H1 (cell line): ENCODE data around the gene EDDM3A. TPM values are rescaled to one million over a fixed set of nuclear protein-coding genes. Genes with fewer than 3 reads are reported as not detected.

Source experiments
- BRCA1 ChIP-seq: IDR thresholded peaks from 2 replicates; pipeline ENCODE4 v1.6.1; 2012; ENCODE audit warnings: low read depth, low read length, improper control_type of control experiment
- CBX8 ChIP-seq: fragments of 300-800, 300-1000 bp; sonication (generic); IDR thresholded peaks from 2 replicates; pipeline ENCODE4 v1.7.1; 2016; ENCODE audit warnings: low read depth, low read length, borderline replicate concordance
- CTBP2 ChIP-seq: IDR thresholded peaks from 2 replicates; pipeline ENCODE4 v1.7.0; 2011; ENCODE audit warnings: borderline replicate concordance, mild to moderate bottlenecking, moderate library complexity, mixed read lengths, low read length; ENCODE audit not compliant: insufficient read depth, insufficient read length
- NANOG ChIP-seq: IDR thresholded peaks from 2 replicates; pipeline ENCODE4 v1.6.1; 2011; ENCODE audit warnings: low read length, low read depth, mild to moderate bottlenecking, inconsistent platforms; ENCODE audit not compliant: insufficient read depth, poor library complexity, severe bottlenecking
- POLR2AphosphoS5 ChIP-seq: IDR thresholded peaks from 2 replicates; pipeline ENCODE4 v1.6.1; 2011; ENCODE audit warnings: low read depth, low read length
- SIX5 ChIP-seq: IDR thresholded peaks from 2 replicates; pipeline ENCODE4 v1.6.1; 2011; ENCODE audit warnings: mild to moderate bottlenecking, low read depth, low read length
- TBP ChIP-seq: IDR thresholded peaks from 2 replicates; pipeline ENCODE4 v1.6.1; 2011; ENCODE audit warnings: low read depth, low read length, improper control_type of control experiment
- polyA plus RNA-seq, 7 experiments: library from polyadenylated mRNA; depleted of rRNA in 3 of 7; stranded (reverse) in 5 of 7; unstranded in 2 of 7; fragments of >200 nt in 5 of 7; fragments of 200-250 nt in 2 of 7; gene quantifications; 1 replicate in 5 of 7; 2 replicates in 1 of 7; 4 replicates in 1 of 7; pipeline versions ENCODE4 v1.2.1 to v1.2.3, GENCODE V29; 2011 to 2013; ENCODE audit warnings: missing spikeins in 2 of 7, mixed read lengths in 2 of 7
- total RNA-seq: library from RNA; stranded (reverse); fragmentation: NEBNext Ultra II Directional; extraction: Animal tissue kit (Norgen Biotek cat#: 25700); gene quantifications from 2 replicates; pipeline ENCODE4 v1.2.1, GENCODE V29; 2021

Gene EDDM3A
- total and polyA plus RNA-seq, 2 of the 8 experiments (the other 6 are each of a cell fraction or from before 2014, with no cell fraction given), result 0.09 TPM; not detected in 1

GRCh38 chr14:20754308-20754707 lies 8.6 kb downstream of the EDDM3A start (continued):
- TF ChIP-seq SIX5 (no peak), BRCA1 (no peak), POLR2AphosphoS5 (no peak), TBP (no peak), CTBP2 (no peak), CBX8 (no peak), NANOG (no peak)
- TF ChIP-seq, all 59 proteins: peak for 0
